Gastrocnemius medialis (tissue), 4 donors: Measurements from ENCODE around the gene EEFSEC. TPM values are rescaled to one million over a fixed set of nuclear protein-coding genes. Genes with fewer than 3 reads are reported as not detected.

Experiments used
- ATAC-seq, 2 donors: fragments of 150-250 bp; one replicate each; pipeline ENCODE4 v1.9.1; 2016
- DNase-seq, 2 donors: peaks; one replicate each; pipeline ENCODE4 v3.0.0-alpha.2; 2019
- H3K27ac ChIP-seq, 4 donors: fragments of 200-600 bp; sonication (generic); 1 replicate in 1 of 4; 2 replicates in 3 of 4; pipeline ENCODE4 v1.5.1; 2016 to 2018; ENCODE audit warnings: mild to moderate bottlenecking in 2 of 4, moderate library complexity in 1 of 4
- H3K27me3 ChIP-seq, 3 donors: fragments of 200-600 bp; sonication (generic) in 2 of 3; 1 replicate in 1 of 3; 2 replicates in 2 of 3; pipeline versions ENCODE4 v1.5.1 to v1.6.0; 2016 to 2019; ENCODE audit warnings: mild to moderate bottlenecking in 1 of 3, moderate library complexity in 1 of 3
- H3K36me3 ChIP-seq, 2 donors: fragments of 200-600 bp; sonication (generic) in 1 of 2; one replicate each; pipeline ENCODE4 v1.5.1; 2017 to 2018
- H3K4me1 ChIP-seq, 2 donors: fragments of 200-600 bp; sonication (generic) in 1 of 2; one replicate each; pipeline ENCODE4 v1.5.1; 2016 to 2017; ENCODE audit warnings: mild to moderate bottlenecking in 2 of 2
- H3K4me3 ChIP-seq, 4 donors: fragments of 200-600 bp; sonication (generic) in 3 of 4; 1 replicate in 1 of 4; 2 replicates in 3 of 4; pipeline ENCODE4 v1.5.1; 2016 to 2019; ENCODE audit warnings: mild to moderate bottlenecking in 2 of 4
- H3K9me3 ChIP-seq, 3 donors: fragments of 200-600 bp; sonication (generic) in 2 of 3; 1 replicate in 1 of 3; 2 replicates in 2 of 3; pipeline ENCODE4 v1.5.1; 2016 to 2019
- POLR2A ChIP-seq, 2 donors: fragments of 450-650 bp; IDR thresholded peaks; one replicate each; pipeline ENCODE4 v1.6.1; 2017; ENCODE audit warnings: antibody characterized with exemption in 2 of 2, mild to moderate bottlenecking in 2 of 2, moderate library complexity in 2 of 2
- in situ Hi-C, 4 donors: fragments of 200-750 bp; cut with MboI; loops; one replicate each; pipeline versions ENCODE4 v1.15.0 to v1.8.0; 2017; ENCODE audit warnings: low sequenced_read_pairs in 4 of 4
- intact Hi-C: fragments of 100-400 bp; cut with DNase I; formaldehyde crosslinking; loops from one replicate; pipeline ENCODE4 v1.15.1; 2023; ENCODE audit warnings: low total_unique reads
- total RNA-seq, 4 donors: library from RNA; depleted of rRNA; stranded (reverse); fragments of >200 nt; gene quantifications; one replicate each; pipeline versions ENCODE4 v1.1.0 to v1.2.3, GENCODE V29; 2016
- TF ChIP-seq, protein P1 (sequence below), 5 experiments: fragments of 450-650 bp in 3 of 5; fragments of 200-600 bp in 2 of 5; sonication (generic) in 2 of 5; IDR thresholded peaks in 4 of 5; conservative IDR thresholded peaks in 1 of 5; 1 replicate in 4 of 5; 2 replicates in 1 of 5; pipeline ENCODE4 v1.5.1; 2016 to 2019; ENCODE audit warnings: antibody characterized with exemption in 5 of 5, mild to moderate bottlenecking in 3 of 5, moderate library complexity in 3 of 5

EEFSEC gene
- total RNA-seq, 4 donors from 2014 or later, result 21.0 to 29.4 (median 23.4) TPM

DNA sequence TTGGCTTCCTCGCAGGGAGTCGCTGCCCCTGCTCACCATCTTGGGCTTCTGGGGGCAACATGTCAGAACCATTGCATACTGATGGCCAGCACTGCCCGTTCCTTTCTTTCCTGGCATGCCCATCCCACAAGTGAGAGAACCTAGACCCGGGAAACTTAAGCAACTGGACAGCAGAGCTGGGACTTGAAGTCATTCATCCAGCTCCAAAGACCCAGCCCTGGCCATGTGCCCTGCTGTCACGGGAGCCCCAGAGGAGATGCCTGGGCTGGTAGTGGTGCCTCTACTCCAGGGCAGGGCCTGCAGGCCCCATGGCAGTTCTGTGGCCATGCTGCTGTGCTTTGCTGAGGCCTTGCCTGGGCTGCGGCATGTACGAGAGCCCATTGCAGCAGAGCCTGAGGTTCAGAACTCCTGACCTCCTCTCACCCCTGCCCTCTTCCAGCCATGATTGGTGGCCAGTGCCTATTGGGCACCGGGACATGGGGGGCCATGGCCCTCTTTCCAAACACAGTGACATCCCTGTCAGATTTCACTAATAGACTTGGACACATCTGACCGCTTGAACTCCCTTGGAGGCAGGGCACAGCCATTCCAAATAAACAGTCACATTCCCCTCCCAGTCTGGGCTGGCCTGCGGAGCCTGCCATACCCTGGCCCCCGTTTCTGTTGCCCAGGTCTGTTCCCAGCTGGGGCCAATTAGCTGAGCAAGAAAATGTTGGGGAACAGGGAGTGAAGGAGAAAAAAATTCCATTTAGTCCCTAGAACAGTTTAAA, 115.9 kb downstream of the EEFSEC start:
- H3K27me3 ChIP-seq, result no peaks in the 10 kb centered on the region
- intact Hi-C loops, result no loop called here
- no peaks in the 10 kb centered on the region for H3K9me3 ChIP-seq
- peaks cover 0 to 6% of the 10 kb centered on the region in 2 donors for H3K4me1 ChIP-seq
- H3K36me3 ChIP-seq, result no peaks in the 10 kb centered on the region
- DNase-seq, result no peak
- no peak overlapping the region for H3K4me3 ChIP-seq
- H3K27ac ChIP-seq, result no peak overlapping the region
- in situ Hi-C loops, result no loop called here
- no peak for ATAC-seq
- no peak for TF ChIP-seq POLR2A (IDR thresholded peaks at IDR 0.05)
- TF ChIP-seq, protein P1, sequence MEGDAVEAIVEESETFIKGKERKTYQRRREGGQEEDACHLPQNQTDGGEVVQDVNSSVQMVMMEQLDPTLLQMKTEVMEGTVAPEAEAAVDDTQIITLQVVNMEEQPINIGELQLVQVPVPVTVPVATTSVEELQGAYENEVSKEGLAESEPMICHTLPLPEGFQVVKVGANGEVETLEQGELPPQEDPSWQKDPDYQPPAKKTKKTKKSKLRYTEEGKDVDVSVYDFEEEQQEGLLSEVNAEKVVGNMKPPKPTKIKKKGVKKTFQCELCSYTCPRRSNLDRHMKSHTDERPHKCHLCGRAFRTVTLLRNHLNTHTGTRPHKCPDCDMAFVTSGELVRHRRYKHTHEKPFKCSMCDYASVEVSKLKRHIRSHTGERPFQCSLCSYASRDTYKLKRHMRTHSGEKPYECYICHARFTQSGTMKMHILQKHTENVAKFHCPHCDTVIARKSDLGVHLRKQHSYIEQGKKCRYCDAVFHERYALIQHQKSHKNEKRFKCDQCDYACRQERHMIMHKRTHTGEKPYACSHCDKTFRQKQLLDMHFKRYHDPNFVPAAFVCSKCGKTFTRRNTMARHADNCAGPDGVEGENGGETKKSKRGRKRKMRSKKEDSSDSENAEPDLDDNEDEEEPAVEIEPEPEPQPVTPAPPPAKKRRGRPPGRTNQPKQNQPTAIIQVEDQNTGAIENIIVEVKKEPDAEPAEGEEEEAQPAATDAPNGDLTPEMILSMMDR (IDR thresholded peaks at IDR 0.05 in 4 of 5, conservative IDR thresholded peaks at IDR 0.05 in 1 of 5), result no peak

DNA sequence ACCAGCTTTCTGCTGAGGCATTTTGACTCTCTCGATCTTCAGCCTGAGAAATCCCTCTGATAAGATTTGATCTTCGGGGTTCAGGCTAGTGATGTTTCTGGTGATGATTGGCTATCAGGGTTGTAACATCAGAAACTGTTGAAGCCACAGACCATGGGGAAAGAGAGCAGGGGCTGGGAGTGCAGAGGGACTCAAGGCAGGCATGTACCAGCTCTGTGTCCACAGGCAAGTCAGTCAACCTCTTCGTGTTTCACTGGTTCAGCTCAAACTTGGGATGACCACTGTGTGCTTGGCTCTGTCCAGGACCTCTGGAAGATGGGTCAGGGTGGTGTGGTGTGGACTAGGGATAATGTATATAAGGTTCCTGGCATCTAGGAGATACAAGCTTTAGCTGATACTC, 116.5 kb downstream of the EEFSEC start:
- Histone ChIP-seq H3K9me3 (no peaks in the 10 kb centered on the region), H3K4me1 (peaks cover 0 to 6% of the 10 kb centered on the region in 2 donors), H3K27me3 (no peaks in the 10 kb centered on the region), H3K36me3 (no peaks in the 10 kb centered on the region), H3K4me3 (no peak overlapping the region), H3K27ac (no peak overlapping the region)
- no peak for TF ChIP-seq POLR2A (IDR thresholded peaks at IDR 0.05)
- TF ChIP-seq, protein P1 (IDR thresholded peaks at IDR 0.05 in 4 of 5, conservative IDR thresholded peaks at IDR 0.05 in 1 of 5), result no peak
- ATAC-seq, result no peak
- in situ Hi-C loops (no loop called here), intact Hi-C loops (no loop called here)
- no peak for DNase-seq

DNA sequence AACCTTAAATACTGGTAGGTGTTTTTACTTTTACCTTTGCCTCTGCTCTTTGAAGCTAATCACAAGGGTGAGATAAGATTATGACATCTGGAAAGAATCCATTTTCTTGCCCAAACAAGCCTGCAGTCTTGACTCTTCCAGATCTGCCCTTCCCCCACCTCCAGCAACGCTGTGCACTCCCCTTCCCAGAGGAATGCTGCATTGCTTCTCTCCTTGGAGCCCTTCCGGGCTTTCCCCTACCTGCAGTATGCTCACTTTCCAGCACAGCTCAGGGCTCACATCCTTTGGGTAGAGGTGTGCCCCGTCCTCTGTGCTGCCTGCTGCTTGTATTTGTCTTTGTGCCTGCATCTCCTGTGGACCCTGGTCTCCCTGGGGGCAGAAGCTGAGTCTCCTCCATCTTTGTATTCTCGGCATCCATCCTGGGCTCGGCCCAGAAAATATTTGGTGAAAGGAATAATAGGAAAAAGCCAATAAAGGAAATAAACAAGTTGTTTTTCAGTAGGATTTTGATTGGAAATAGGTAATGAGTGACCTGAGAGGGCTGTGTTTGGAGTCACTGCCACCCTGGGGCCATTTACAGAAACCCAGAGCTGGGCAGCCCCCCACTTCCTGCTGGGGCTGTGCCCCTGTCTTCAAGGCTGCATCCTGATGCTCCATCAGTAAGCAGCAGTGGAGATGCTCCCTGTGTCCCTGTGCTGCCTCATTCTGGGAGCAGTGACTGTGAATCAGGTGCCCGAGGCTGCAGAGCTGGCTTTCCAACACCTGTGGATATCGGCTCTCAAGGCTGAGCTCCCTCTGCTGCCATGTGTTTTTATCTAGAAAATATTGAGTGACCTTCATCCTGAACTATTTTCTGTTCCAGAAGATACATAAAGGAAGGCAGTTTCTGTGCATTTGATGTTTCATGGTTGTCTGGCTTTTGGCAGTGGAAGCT, 117.5 kb downstream of the EEFSEC start:
- TF ChIP-seq, protein P1 (IDR thresholded peaks at IDR 0.05 in 4 of 5, conservative IDR thresholded peaks at IDR 0.05 in 1 of 5), result no peak
- TF ChIP-seq POLR2A (IDR thresholded peaks at IDR 0.05), result no peak
- Histone ChIP-seq H3K36me3 (no peaks in the 10 kb centered on the region), H3K4me3 (no peak overlapping the region), H3K9me3 (no peaks in the 10 kb centered on the region), H3K4me1 (peaks cover 0 to 6% of the 10 kb centered on the region in 2 donors), H3K27ac (no peak overlapping the region), H3K27me3 (no peaks in the 10 kb centered on the region)
- in situ Hi-C loops (no loop called here), intact Hi-C loops (no loop called here)
- DNase-seq (no peak), ATAC-seq (no peak)

DNA sequence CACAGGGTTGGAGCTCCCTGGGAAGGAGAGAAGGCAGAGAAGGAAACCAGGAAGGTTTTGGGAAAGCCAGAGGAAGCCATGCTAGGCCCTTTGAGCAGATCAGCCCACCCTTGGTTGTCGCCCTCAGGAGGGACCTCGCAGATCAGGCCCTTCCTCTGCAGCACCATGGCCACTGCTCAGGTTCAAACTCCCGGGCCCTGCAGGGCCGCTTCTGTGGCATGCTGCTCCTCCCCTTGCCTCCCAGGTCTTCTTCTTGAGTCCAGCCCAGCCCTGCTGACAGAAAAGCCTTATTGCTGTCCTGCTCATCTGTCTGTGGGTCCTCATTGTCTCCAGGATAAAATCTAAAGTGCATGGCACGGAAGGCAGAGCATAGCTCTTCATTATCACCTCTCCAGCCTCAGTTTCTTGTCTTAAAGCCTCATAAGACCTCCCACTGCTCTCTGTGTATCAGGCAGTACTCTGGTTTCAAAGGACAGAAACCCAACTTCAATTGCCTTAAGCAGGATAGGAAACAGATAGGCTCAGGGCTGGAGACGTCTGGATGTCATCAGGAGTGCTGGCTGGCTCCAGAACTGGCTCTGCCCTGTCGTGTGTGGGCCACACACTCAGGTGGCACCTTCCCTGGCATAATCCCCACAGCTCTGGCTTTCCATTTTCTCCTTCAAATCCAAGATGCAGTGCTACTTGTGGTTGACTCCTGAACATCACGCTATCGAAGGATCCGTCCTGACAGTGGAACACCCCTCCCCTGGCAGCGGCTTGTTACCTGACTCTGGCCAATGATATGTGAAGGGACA, 118.5 kb downstream of the EEFSEC start:
- Histone ChIP-seq H3K9me3 (no peaks in the 10 kb centered on the region), H3K27ac (no peak overlapping the region), H3K4me1 (peaks cover 0 to 6% of the 10 kb centered on the region in 2 donors), H3K4me3 (no peak overlapping the region), H3K36me3 (no peaks in the 10 kb centered on the region), H3K27me3 (no peaks in the 10 kb centered on the region)
- ATAC-seq (no peak), DNase-seq (no peak)
- in situ Hi-C loops, result no loop called here
- no peak for TF ChIP-seq POLR2A (IDR thresholded peaks at IDR 0.05)
- TF ChIP-seq, protein P1 (IDR thresholded peaks at IDR 0.05 in 4 of 5, conservative IDR thresholded peaks at IDR 0.05 in 1 of 5), result no peak
- intact Hi-C loops, result no loop called here
